PC-9 (cell line): ENCODE results near the gene PIPOX. TPM values are rescaled to one million over a fixed set of nuclear protein-coding genes. Genes with fewer than 3 reads are reported as not detected.

Source experiments
- BruUV-seq: library from RNA; stranded (reverse); fragments of 400-500 nt; replicated peaks from 2 replicates; lab custom pipeline; 2021; lab: Mats Ljungman, UMichigan
- CTCF ChIA-PET: fragments of 300-600 bp; sonication (Branson Sonifier 250); formaldehyde crosslinking; loops from one replicate; lab custom pipeline; 2022; ENCODE audit warnings: antibody characterized with exemption; lab: Charles Lee
- POLR2A ChIA-PET: fragments of 300-600 bp; sonication (Branson Sonifier 250); formaldehyde crosslinking; loops from one replicate; lab custom pipeline; 2022; ENCODE audit warnings: antibody characterized with exemption; ENCODE audit not compliant: unreplicated experiment; lab: Charles Lee
- DNase-seq, 2 experiments: peaks; one replicate each; pipeline versions ENCODE4 v3.0.0 to v3.0.0-alpha.2; 2015 to 2022; ENCODE audit warnings: mixed read lengths in 1 of 2
- H2AFZ ChIP-seq: fragments of 200-600 bp; sonication (generic); 2 replicates; pipeline ENCODE4 v1.8.1; 2017; ENCODE audit warnings: antibody characterized with exemption
- H3F3A ChIP-seq: fragments of 200-600 bp; sonication (generic); 2 replicates; pipeline ENCODE4 v1.8.1; 2017; ENCODE audit warnings: antibody characterized with exemption, mild to moderate bottlenecking, low read depth; ENCODE audit not compliant: insufficient read depth
- H3K27ac ChIP-seq: fragments of 200-600 bp; sonication (generic); 2 replicates; pipeline ENCODE4 v1.6.1; 2016; ENCODE audit warnings: mixed run types
- H3K27me3 ChIP-seq: fragments of 200-600 bp; sonication (generic); 2 replicates; pipeline ENCODE4 v1.6.1; 2016; ENCODE audit warnings: low read depth, mixed run types; ENCODE audit not compliant: insufficient read depth
- H3K36me3 ChIP-seq: fragments of 200-600 bp; sonication (generic); 2 replicates; pipeline ENCODE4 v1.6.1; 2016; ENCODE audit warnings: low read depth, mixed run types
- H3K4me1 ChIP-seq: fragments of 200-600 bp; sonication (generic); replicated peaks from 2 replicates; pipeline ENCODE4 v1.6.1; 2016; ENCODE audit warnings: mixed run types; ENCODE audit not compliant: insufficient read depth
- H3K4me2 ChIP-seq: fragments of 200-600 bp; sonication (generic); 2 replicates; pipeline ENCODE4 v1.6.1; 2017; ENCODE audit warnings: mixed run types
- H3K4me3 ChIP-seq: fragments of 200-600 bp; sonication (generic); 2 replicates; pipeline ENCODE4 v1.6.1; 2016; ENCODE audit warnings: mixed run types
- H3K79me2 ChIP-seq: fragments of 200-600 bp; sonication (generic); 2 replicates; pipeline ENCODE4 v1.6.1; 2017; ENCODE audit warnings: low read depth, mixed run types
- H3K9me2 ChIP-seq: fragments of 200-600 bp; sonication (generic); 2 replicates; pipeline ENCODE4 v1.8.1; 2017; ENCODE audit warnings: mild to moderate bottlenecking; ENCODE audit not compliant: insufficient read depth
- H3K9me3 ChIP-seq: fragments of 200-600 bp; sonication (generic); 2 replicates; pipeline ENCODE4 v1.8.1; 2016; ENCODE audit warnings: low read depth; ENCODE audit not compliant: insufficient read depth
- H4K20me1 ChIP-seq: fragments of 200-600 bp; sonication (generic); 2 replicates; pipeline ENCODE4 v1.8.1; 2017; ENCODE audit not compliant: insufficient read depth
- EZH2 ChIP-seq: fragments of 200-600 bp; sonication (generic); IDR thresholded peaks from 2 replicates; pipeline ENCODE4 v1.8.0; 2017; ENCODE audit warnings: antibody characterized with exemption, low read depth
- intact Hi-C: fragments of 100-400 bp; cut with micrococcal nuclease; formaldehyde crosslinking; loops from one replicate; pipeline ENCODE4 v1.10.0; 2022; ENCODE audit not compliant: unreplicated experiment
- total RNA-seq: library from RNA; stranded (reverse); gene quantifications from 2 replicates; pipeline ENCODE4 v1.2.3, GENCODE V29; 2021
- TF ChIP-seq, protein P1 (sequence below): fragments of 200-600 bp; sonication (generic); conservative IDR thresholded peaks from 2 replicates; pipeline ENCODE4 v1.6.1; 2017; ENCODE audit warnings: mixed run types, antibody characterized with exemption, mild to moderate bottlenecking, moderate library complexity

The PIPOX gene
- total RNA-seq, 1 experiment from 2014 or later: 2.8 TPM

DNA sequence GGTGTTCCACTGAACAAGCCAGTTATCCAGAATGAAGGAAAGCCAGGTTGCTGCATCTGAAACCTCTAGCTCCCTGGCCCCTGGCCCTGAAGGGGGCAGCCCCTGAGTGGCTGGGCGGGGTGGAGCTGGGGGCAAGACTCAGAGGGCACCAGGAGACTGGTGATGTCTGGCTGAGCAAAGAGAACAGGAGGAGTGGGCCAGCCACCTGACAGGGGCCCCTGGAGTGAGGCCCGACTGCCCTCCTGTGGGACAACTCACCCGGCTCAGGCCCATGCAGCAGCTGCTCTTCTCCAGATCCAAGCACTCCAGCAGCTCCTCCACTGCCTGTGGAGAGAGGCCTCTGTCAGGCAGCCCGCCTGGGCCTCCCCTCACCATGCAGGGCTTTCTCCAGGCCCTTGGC is 60.4 kb downstream of the PIPOX start:
- Histone ChIP-seq H3K4me2 (peak overlapping the region; percentile 45), H2AFZ (no peak overlapping the region), H3F3A (peaks cover 41% of the 10 kb centered on the region), H3K9me2 (no peaks in the 10 kb centered on the region), H3K9me3 (no peaks in the 10 kb centered on the region), H4K20me1 (no peaks in the 10 kb centered on the region), H3K36me3 (peaks cover 25% of the 10 kb centered on the region; the same call in 1 of the 2 replicates), H3K27me3 (no peaks in the 10 kb centered on the region), H3K79me2 (0 out of 2 replicates have a peak, but pooled peaks cover 10% of the 10 kb centered on the region), H3K4me3 (no peak overlapping the region), H3K27ac (peak overlapping the region; percentile 81), H3K4me1 (peaks cover 58% of the 10 kb centered on the region)
- intact Hi-C loops: no loop called here
- ChIA-PET CTCF (no interaction called here), POLR2A (interaction anchor here (0.6 kb wide), 1 partner anchor 10 kb away, joined by 4 read pairs; no protein-coding TSS in a partner anchor)
- no peak for TF ChIP-seq EZH2
- TF ChIP-seq, protein P1, sequence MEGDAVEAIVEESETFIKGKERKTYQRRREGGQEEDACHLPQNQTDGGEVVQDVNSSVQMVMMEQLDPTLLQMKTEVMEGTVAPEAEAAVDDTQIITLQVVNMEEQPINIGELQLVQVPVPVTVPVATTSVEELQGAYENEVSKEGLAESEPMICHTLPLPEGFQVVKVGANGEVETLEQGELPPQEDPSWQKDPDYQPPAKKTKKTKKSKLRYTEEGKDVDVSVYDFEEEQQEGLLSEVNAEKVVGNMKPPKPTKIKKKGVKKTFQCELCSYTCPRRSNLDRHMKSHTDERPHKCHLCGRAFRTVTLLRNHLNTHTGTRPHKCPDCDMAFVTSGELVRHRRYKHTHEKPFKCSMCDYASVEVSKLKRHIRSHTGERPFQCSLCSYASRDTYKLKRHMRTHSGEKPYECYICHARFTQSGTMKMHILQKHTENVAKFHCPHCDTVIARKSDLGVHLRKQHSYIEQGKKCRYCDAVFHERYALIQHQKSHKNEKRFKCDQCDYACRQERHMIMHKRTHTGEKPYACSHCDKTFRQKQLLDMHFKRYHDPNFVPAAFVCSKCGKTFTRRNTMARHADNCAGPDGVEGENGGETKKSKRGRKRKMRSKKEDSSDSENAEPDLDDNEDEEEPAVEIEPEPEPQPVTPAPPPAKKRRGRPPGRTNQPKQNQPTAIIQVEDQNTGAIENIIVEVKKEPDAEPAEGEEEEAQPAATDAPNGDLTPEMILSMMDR: no peak
- no peak for DNase-seq
- no TSS peak for BruUV-seq

Other genes starting within 250 kb of the PIPOX start
- 14.2 and 26.4 TPM in 2 replicates for gene FAM222B, start 200.4 kb upstream of the PIPOX start, total RNA-seq
- 47.1 and 56.6 TPM in 2 replicates for gene ERAL1, start 188.1 kb upstream of the PIPOX start, total RNA-seq
- gene FLOT2, start 145.4 kb upstream of the PIPOX start, total RNA-seq: 118 and 128 TPM in 2 replicates
- 15.8 and 17.5 TPM in 2 replicates for gene DHRS13, start 140.1 kb upstream of the PIPOX start, total RNA-seq
- 36.0 and 48.4 TPM in 2 replicates for gene PHF12, start 91.6 kb upstream of the PIPOX start, total RNA-seq
- not detected in 2 replicates for gene SEZ6, start 37.1 kb upstream of the PIPOX start, total RNA-seq
- 150 and 158 TPM in 2 replicates for gene MYO18A, start 137.3 kb downstream of the PIPOX start, total RNA-seq
- not detected in 2 replicates for gene CRYBA1, start 203.7 kb downstream of the PIPOX start, total RNA-seq